Measurements from ENCODE around the gene EMID1. TPM values are rescaled to one million over a fixed set of nuclear protein-coding genes. Genes with fewer than 3 reads are reported as not detected.

Gene EMID1
- total RNA-seq, 1 experiment from 2014 or later = 9.6 TPM

DNA sequence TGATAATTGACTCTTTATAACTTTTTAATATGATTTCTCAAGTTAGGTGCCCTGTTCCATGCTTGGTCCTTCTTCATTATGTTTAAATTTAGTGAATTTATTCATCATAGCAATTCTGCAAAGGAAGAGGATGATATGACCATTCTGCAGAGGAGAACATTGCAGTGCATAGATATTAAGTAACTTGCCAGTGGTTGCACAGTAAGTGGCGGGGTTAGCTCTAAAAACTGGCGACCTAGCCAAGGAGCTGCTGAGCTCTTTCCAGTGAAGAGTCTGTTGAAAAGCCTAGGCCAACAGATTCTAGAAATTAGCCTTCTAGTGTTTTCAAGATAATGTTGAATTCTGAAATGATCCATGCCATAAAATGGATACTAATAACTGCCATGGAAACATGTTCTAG lies 66.9 kb downstream of the EMID1 start:
- DNase-seq (ENCODE audit: low read depth, low spot score) = no peak
- no peaks in the 10 kb centered on the region for H3K27me3 ChIP-seq (ENCODE audit: insufficient read depth, low read length)
- H3K9ac ChIP-seq (ENCODE audit: low read length) = no peak overlapping the region
- no peaks in the 10 kb centered on the region for H3K9me3 ChIP-seq (ENCODE audit: control insufficient read depth in 1 of 2, insufficient read depth in 1 of 2, low read depth in 1 of 2, low read length in 2 of 2)
- no peaks in the 10 kb centered on the region for H3K9me2 ChIP-seq (ENCODE audit: insufficient read depth)
- H3K4me2 ChIP-seq (ENCODE audit: low read length) = no peak overlapping the region
- TF ChIP-seq ELF1 (IDR thresholded peaks at IDR 0.05; ENCODE audit: borderline replicate concordance, low read depth) (no peak), YY1 (IDR thresholded peaks at IDR 0.05; ENCODE audit: extremely low read depth, insufficient replicate concordance, low read depth, low read length) (no peak), CTCF (IDR thresholded peaks at IDR 0.05 in 2 of 3, conservative IDR thresholded peaks at IDR 0.05 in 1 of 3; ENCODE audit: borderline replicate concordance in 1 of 3, insufficient read depth in 1 of 3, low read depth in 2 of 3, low read length in 2 of 3) (no peak), EGR1 (IDR thresholded peaks at IDR 0.05; ENCODE audit: low read depth) (no peak)
- no peak for ATAC-seq
- H3K79me2 ChIP-seq (ENCODE audit: insufficient read depth, low read length) = peaks cover 100% of the 10 kb centered on the region
- H2AFZ ChIP-seq (ENCODE audit: low read depth, low read length, poor library complexity, severe bottlenecking) = no peak overlapping the region
- ChIA-PET CTCF (no interaction called here), RAD21 (ENCODE audit: low non-redundant PET in 1 of 2, low total read pairs in 2 of 2, uncharacterized antibody in 2 of 2, unreplicated experiment in 2 of 2) (no interaction called here), POLR2A (no interaction called here)
- H3K4me3 ChIP-seq (replicated peaks in 1 of 2; ENCODE audit: low read depth in 1 of 2, low read length in 2 of 2) = no peak overlapping the region
- peaks cover 85% of the 10 kb centered on the region; the same call in 1 of the 2 replicates for H4K20me1 ChIP-seq (ENCODE audit: insufficient read depth)
- no peak overlapping the region for H3K27ac ChIP-seq (ENCODE audit: low read depth, low read length)
- intact Hi-C loops (cut with micrococcal nuclease) = no loop called here
- H3K4me1 ChIP-seq (ENCODE audit: control insufficient read depth in 1 of 2, insufficient read depth in 2 of 2, low read length in 2 of 2) = peaks cover 12 to 19% of the 10 kb centered on the region in 2 experiments
- no TSS peak for BruUV-seq (replicated peaks)
- peaks cover 71 to 85% of the 10 kb centered on the region in 2 experiments for H3K36me3 ChIP-seq (ENCODE audit: control insufficient read depth in 1 of 2, insufficient read depth in 2 of 2, low read length in 2 of 2)

- Histone ChIP-seq H3K27me3 (ENCODE audit: insufficient read depth, low read length) (no peaks in the 10 kb centered on the region), H4K20me1 (ENCODE audit: insufficient read depth) (peaks cover 83% of the 10 kb centered on the region; the same call in 1 of the 2 replicates), H3K9me3 (ENCODE audit: control insufficient read depth in 1 of 2, insufficient read depth in 1 of 2, low read depth in 1 of 2, low read length in 2 of 2) (no peaks in the 10 kb centered on the region), H3K4me2 (ENCODE audit: low read length) (no peak overlapping the region), H3K4me1 (ENCODE audit: control insufficient read depth in 1 of 2, insufficient read depth in 2 of 2, low read length in 2 of 2) (peaks cover 5 to 7% of the 10 kb centered on the region in 2 experiments), H3K27ac (ENCODE audit: low read depth, low read length) (no peak overlapping the region), H3K36me3 (ENCODE audit: control insufficient read depth in 1 of 2, insufficient read depth in 2 of 2, low read length in 2 of 2) (peaks cover 87 to 96% of the 10 kb centered on the region in 2 experiments), H3K9ac (ENCODE audit: low read length) (no peak overlapping the region), H3K9me2 (ENCODE audit: insufficient read depth) (no peaks in the 10 kb centered on the region), H2AFZ (ENCODE audit: low read depth, low read length, poor library complexity, severe bottlenecking) (no peak overlapping the region), H3K4me3 (replicated peaks in 1 of 2; ENCODE audit: low read depth in 1 of 2, low read length in 2 of 2) (no peak overlapping the region), H3K79me2 (ENCODE audit: insufficient read depth, low read length) (peaks cover 100% of the 10 kb centered on the region)
- ATAC-seq (no peak), DNase-seq (ENCODE audit: low read depth, low spot score) (no peak)
- TF ChIP-seq YY1 (IDR thresholded peaks at IDR 0.05; ENCODE audit: extremely low read depth, insufficient replicate concordance, low read depth, low read length) (no peak), RAD21 (IDR thresholded peaks at IDR 0.05; ENCODE audit: low read depth) (no peak), EZH2 (IDR thresholded peaks at IDR 0.05) (no peak), FOSL1 (IDR thresholded peaks at IDR 0.05; ENCODE audit: low read depth) (no peak), SP1 (IDR thresholded peaks at IDR 0.05; ENCODE audit: low read depth) (no peak), ELF1 (IDR thresholded peaks at IDR 0.05; ENCODE audit: borderline replicate concordance, low read depth) (no peak), SIN3A (IDR thresholded peaks at IDR 0.05; ENCODE audit: low read depth) (no peak), CBX3 (IDR thresholded peaks at IDR 0.05; ENCODE audit: low read depth) (no peak), MAX (IDR thresholded peaks at IDR 0.05) (no peak), TCF7L2 (IDR thresholded peaks at IDR 0.05; ENCODE audit: borderline replicate concordance, extremely low read depth, insufficient read depth, insufficient read length) (no peak), POLR2A (IDR thresholded peaks at IDR 0.05; ENCODE audit: borderline replicate concordance, extremely low read depth, insufficient read depth, insufficient read length) (no peak), EGR1 (IDR thresholded peaks at IDR 0.05; ENCODE audit: low read depth) (no peak), CEBPB (IDR thresholded peaks at IDR 0.05; ENCODE audit: low read depth) (no peak)
- TF ChIP-seq, protein P1, sequence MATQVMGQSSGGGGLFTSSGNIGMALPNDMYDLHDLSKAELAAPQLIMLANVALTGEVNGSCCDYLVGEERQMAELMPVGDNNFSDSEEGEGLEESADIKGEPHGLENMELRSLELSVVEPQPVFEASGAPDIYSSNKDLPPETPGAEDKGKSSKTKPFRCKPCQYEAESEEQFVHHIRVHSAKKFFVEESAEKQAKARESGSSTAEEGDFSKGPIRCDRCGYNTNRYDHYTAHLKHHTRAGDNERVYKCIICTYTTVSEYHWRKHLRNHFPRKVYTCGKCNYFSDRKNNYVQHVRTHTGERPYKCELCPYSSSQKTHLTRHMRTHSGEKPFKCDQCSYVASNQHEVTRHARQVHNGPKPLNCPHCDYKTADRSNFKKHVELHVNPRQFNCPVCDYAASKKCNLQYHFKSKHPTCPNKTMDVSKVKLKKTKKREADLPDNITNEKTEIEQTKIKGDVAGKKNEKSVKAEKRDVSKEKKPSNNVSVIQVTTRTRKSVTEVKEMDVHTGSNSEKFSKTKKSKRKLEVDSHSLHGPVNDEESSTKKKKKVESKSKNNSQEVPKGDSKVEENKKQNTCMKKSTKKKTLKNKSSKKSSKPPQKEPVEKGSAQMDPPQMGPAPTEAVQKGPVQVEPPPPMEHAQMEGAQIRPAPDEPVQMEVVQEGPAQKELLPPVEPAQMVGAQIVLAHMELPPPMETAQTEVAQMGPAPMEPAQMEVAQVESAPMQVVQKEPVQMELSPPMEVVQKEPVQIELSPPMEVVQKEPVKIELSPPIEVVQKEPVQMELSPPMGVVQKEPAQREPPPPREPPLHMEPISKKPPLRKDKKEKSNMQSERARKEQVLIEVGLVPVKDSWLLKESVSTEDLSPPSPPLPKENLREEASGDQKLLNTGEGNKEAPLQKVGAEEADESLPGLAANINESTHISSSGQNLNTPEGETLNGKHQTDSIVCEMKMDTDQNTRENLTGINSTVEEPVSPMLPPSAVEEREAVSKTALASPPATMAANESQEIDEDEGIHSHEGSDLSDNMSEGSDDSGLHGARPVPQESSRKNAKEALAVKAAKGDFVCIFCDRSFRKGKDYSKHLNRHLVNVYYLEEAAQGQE (IDR thresholded peaks at IDR 0.05; ENCODE audit: low read depth) = no peak
- POLR2A ChIA-PET = no interaction called here
- RAD21 ChIA-PET (ENCODE audit: low non-redundant PET in 1 of 2, low total read pairs in 2 of 2, uncharacterized antibody in 2 of 2, unreplicated experiment in 2 of 2) = no interaction called here
- CTCF ChIA-PET = no interaction called here
- BruUV-seq (replicated peaks) = no TSS peak
- intact Hi-C loops (cut with micrococcal nuclease) = no loop called here
These were observed 69.5 kb downstream of the EMID1 start for GRCh38 chr22:29275167-29275566.
